NCI-H1092 (cell line): ENCODE data around the gene SLC7A14.

Experiments
- DNase-seq: peaks from one replicate; lab custom pipeline; 2025; lab: John Stamatoyannopoulos, UW

Gene SLC7A14

DNA sequence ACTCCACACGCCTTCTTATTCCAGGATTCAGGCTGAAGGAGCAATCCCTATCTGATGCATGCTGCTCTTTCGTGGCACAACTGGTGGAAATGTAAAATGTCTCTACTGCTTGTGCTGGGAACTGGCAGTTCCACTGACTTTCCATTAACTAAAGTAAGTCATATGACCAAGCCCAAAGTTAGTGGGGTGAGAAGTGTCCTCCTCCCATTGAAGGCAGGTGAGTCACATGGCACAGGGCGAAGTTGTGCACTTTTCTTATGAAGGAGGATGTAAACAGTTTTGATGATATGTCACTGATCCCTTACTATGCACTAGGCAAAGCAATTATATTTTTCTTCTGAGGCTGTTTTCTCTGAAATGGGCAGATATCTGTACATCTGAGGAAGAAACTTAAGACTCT, 51.6 kb downstream of the SLC7A14 start:
- no peak for DNase-seq

GRCh38 chr3:170532573-170532972, 53.3 kb downstream of the SLC7A14 start:
- no peak for DNase-seq

DNA sequence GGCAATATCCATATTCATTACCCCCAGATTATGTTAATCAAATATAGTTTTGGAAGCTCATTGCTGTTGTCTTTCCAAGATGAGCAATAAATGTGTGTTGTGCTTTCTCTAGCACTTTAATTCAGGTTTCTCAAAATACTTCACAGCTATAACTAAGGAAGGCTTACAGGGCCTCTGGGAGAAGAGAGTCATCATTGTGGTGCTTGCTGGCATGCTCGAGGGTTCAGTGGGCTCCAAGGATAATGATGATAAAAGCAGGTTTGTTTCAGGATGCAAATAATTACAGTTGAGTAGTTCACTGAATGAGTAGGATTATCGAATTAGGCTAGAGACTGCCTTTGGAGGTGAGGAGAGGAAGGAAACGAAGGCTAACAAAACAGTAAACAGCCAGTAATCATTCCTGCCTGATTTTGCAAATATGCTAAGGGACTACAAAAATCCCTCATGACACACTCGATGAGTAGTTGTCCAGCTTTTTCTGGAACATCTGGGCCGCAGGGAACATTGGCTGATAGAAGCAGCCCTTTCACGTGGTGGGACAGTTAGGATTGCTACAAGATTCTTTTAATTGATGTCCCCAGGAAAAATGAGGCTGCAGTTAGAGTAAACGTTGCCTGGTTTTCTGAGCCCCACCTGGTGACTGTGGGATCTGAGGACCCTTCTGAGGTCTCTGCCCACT, 54.1 kb downstream of the SLC7A14 start:
- DNase-seq: no peak

DNA sequence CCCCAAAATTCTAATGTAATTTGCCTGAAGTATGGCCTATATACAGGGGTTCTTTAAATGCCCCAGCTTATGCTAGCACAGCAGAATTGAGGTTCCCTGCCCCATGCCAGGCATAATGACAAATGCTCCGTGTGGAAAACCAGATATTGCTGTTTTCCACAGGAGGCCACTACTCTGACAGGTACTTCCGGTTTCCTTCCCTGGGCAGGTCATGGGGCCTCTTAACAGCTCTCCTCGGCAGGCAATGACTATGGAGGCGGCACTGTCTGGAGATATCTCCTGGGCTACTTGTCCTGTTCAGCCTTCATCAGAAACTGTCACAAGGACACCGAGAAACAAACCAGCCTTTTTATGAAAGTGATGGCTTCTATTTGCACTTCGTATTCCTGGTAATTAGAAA, 54.8 kb downstream of the SLC7A14 start:
- DNase-seq: no peak

GRCh38 chr3:170529912-170530311, 56.0 kb downstream of the SLC7A14 start:
- no peak for DNase-seq

GRCh38 chr3:170529346-170529745, 56.5 kb downstream of the SLC7A14 start:
- DNase-seq: no peak

- no peak for DNase-seq
Measured at GRCh38 chr3:170528726-170529125, 57.1 kb downstream of the SLC7A14 start.

- peak; percentile 15 for DNase-seq
Measured at GRCh38 chr3:170524073-170524472, 61.8 kb downstream of the SLC7A14 start.

DNA sequence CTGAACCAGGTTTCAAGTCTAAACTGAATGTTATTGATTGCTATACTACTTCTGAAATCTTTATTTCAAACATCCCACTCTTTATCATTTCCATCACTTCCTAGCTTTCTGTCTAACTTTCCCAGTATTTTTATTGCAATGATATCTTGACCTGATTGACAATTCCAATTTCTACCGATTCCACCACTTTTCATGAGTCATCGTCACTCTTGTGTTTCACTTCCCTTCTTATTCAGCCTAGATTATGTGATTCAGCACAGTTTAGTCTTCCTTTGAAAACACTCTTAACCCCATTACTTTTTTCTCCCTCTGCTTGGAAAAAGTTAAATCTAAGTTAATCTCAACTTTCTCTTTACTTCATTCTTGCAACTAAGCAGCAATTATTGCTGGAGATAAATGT, 62.6 kb downstream of the SLC7A14 start:
- no peak for DNase-seq

GRCh38 chr3:170522201-170522600, 63.7 kb downstream of the SLC7A14 start:
- no peak for DNase-seq

DNA sequence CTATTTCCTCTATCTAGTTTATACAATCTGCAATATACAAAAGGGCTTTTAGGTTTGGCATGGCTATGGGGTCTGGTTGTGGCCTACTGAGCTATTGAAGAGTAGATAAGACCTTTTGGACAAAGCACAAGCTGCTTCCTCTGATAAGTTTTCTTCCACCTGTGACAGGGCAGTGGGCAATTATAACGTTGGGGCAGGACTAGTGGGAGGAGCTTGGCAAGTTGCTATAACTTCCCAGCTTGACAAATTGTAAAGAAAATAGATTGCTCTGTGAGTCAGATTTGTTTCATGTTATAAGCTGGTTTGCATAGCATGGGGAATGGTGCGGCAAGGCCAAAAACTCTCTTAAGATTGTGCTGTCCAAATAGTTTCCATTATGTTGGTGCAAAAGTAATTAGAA, 64.9 kb downstream of the SLC7A14 start:
- DNase-seq: no peak

- DNase-seq: no peak
Measured at GRCh38 chr3:170517242-170517945, 68.5 kb downstream of the SLC7A14 start.

DNA sequence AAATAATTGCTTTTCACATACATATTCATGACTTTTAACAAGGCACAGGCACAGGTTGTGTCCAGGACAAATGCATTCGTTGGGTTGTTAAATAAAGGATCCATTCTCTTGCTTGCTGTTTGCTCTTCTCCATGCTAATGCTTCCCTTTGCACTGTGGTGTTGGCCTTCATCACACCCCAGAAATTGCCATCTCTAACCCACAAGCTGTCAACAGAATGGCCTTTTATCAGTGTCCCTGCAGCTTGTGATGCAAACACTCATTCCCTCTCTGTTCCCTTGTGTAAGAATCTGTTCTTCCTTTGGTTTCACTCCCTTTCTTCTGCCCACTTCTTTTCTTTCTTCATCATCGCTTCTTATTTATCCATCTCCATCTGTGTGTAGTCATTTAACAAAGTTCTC, 72.2 kb downstream of the SLC7A14 start:
- DNase-seq: no peak

DNA sequence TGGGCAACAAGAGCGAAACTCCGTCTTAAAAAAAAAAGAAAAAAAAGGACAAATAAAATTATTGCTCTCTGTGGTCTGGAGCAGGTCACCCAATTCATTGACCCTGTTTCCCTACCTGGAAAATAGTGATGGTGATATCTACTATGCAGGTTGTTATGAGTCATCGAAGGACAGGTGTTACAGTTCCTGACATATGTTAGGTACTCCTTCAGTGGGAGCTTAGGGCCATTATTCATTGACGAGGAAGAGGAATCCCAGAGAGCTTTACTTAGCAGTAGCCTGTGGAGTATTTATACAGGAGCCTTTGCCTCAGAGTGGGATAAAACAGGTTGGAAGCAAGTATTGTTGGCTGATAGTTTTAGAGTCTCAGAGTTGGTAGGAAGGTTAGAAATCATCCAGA, 74.5 kb downstream of the SLC7A14 start:
- no peak for DNase-seq

GRCh38 chr3:170508839-170509238, 77.0 kb downstream of the SLC7A14 start:
- DNase-seq: no peak

- DNase-seq: no peak
Measured at GRCh38 chr3:170508291-170508690, 77.6 kb downstream of the SLC7A14 start.

DNA sequence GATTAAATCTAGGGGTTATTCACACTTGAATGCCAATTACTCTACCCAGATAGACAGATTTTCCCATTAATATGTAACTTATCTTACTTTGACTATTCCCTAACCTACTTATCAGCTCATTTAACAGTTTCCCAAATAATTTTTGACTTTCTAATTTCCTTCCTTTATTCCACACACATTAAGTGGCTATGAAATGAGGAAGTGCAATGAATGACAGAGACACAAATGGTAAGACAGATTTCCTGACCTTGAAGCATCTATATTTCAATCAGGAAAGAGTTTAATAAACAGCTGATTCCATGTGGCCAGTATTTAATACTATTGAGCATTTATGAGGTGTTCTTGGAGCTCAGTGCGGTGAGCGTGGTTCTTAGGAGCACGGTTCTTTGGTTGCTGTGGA, 78.8 kb downstream of the SLC7A14 start:
- no peak for DNase-seq

DNA sequence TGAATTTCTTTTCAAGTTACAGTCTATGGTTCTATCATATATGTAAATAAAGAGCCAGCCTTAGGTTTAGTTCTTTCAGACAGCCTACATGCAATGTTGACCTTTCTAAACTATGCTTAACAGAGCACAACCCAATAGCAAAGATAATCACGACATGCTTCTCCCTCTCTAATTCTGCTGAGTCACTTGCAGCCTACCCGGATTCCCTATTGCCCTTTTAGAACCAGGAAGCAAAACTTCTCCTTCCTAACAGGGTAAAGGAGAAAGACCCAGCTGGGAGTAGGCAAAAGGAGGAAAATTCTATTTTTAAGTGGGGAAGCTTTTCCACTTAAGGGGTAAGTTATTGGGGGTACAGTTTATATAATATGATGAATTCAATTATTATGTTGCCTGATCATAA, 79.3 kb downstream of the SLC7A14 start:
- DNase-seq: no peak

DNA sequence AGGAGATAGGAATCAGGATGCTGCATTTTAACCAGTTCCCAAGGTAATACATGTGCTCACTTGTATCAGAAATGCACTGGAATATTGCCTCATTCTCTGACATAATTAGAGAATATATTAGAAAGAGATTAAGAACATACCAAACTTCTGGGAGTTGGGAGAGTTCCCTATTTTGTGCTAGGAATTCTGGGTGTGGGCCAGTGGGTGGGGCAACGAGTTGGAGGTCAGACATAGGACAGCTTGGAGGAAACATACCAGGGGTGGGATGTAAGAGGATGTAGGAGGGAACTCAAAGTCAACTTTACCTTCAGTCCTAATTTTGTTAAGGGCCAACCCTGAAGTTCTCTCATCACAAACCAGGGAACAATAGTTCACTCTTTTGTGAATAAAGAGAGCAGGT, 83.6 kb downstream of the SLC7A14 start:
- no peak for DNase-seq

DNA sequence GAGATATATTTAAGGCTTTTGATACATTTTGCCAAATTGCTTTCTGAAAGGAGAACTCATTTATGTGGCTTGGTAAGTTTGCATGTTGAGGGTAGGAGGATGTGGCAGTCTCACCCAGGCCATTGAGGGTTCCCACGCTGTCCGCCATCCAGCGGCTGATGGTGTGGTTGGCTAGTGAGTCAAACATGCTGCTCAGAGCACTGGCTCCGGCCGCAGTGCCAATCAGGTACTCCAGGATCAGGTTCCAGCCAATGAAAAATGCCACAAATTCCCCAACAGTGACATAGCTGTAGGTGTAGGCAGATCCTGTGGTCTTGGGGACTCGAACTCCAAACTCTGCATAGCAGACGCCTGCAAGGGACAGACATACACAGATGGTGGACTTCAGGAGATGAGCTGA, 84.9 kb downstream of the SLC7A14 start:
- DNase-seq: no peak

GRCh38 chr3:170500462-170500861, 85.4 kb downstream of the SLC7A14 start:
- no peak for DNase-seq

GRCh38 chr3:170499562-170500156, 86.2 kb downstream of the SLC7A14 start:
- no peak for DNase-seq
